ENCODE results near the gene FLVCR2.
"Not testable (repeated sequence)": the region's sequence is repeated elsewhere in the genome, so short reads cannot be mapped to it uniquely, and the experiment has no call there.

FLVCR2 gene

DNA sequence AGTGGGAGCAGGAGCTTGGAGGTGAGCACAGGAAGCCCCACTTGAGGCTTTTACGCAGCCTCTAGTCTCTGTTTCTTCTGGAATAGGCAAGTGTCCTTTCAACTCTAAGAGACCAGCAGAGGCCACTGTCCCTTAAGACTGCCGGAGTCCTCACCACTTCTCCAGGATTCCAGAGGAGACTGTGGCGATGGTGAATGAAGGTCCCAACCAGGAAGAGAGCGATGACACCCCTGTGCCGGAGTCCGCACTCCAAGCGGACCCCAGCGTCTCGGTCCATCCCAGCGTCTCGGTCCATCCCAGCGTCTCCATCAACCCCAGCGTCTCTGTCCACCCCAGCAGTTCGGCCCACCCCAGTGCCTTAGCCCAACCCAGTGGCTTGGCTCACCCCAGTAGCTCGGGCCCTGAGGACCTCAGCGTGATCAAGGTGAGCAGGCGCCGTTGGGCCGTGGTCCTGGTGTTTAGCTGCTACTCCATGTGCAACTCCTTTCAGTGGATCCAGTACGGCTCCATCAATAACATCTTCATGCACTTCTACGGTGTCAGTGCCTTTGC, 442 bp downstream of the FLVCR2 start:
- Histone ChIP-seq H3K36me3 (ENCODE audit: control insufficient read depth, insufficient read depth, low read length) (no peaks in the 10 kb centered on the region), H3K4me1 (ENCODE audit: control insufficient read depth, insufficient read depth, low read length) (peaks cover 18% of the 10 kb centered on the region), H3K9ac (ENCODE audit: low read length) (peak overlapping the region; percentile 47), H3K9me3 (ENCODE audit: control insufficient read depth, low read length) (no peaks in the 10 kb centered on the region), H3K4me3 (ENCODE audit: low read length) (peak overlapping the region; percentile 24), H3K27me3 (ENCODE audit: control insufficient read depth, insufficient read depth, low read length) (peaks cover 20% of the 10 kb centered on the region)

DNA sequence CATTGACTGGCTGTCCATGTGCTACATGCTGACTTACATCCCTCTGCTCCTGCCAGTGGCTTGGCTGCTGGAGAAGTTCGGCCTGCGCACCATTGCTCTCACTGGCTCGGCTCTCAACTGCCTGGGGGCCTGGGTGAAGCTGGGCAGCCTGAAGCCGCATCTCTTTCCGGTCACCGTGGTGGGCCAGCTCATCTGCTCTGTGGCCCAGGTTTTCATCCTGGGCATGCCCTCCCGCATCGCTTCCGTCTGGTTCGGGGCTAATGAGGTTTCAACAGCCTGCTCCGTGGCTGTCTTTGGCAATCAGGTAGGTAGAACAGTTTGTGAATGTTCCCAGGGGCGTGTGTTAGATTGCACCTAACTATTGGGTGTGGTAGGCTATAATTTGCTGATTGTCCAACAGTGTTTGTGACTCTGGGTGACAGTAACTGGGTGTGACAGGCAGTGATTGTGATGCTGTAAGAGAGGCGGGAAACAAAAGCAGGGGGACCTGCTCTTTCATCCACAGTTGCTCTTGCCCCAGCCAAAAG, 981 bp downstream of the FLVCR2 start:
- peak overlapping the region; percentile 24 for H3K4me3 ChIP-seq (ENCODE audit: low read length)
- no peak overlapping the region for H3K9ac ChIP-seq (ENCODE audit: low read length)
- H3K9me3 ChIP-seq (ENCODE audit: control insufficient read depth, low read length), result no peaks in the 10 kb centered on the region
- peaks cover 18% of the 10 kb centered on the region for H3K4me1 ChIP-seq (ENCODE audit: control insufficient read depth, insufficient read depth, low read length)
- H3K27me3 ChIP-seq (ENCODE audit: control insufficient read depth, insufficient read depth, low read length), result peaks cover 20% of the 10 kb centered on the region
- no peaks in the 10 kb centered on the region for H3K36me3 ChIP-seq (ENCODE audit: control insufficient read depth, insufficient read depth, low read length)

DNA sequence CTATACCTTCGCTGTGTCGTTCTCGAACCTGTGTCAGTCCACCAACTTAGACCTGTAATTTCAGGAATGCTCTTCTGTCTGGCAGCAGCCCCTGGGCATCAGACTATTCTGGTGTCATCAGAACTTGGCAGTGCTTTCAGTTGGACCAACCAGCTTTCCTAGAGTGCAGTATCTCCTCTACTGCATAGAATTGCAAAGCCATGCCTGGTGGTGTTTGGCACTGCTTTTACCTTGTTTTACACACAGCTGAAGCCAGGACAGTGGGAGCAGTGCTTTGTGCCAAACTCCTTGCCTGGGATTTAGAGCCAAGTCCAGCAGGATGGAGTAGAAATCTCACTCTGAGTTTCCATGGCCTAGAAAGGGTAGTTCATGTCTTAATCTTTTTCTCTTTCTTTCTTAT, 1.5 kb downstream of the FLVCR2 start:
- Histone ChIP-seq H3K4me1 (ENCODE audit: control insufficient read depth, insufficient read depth, low read length) (peaks cover 18% of the 10 kb centered on the region), H3K27me3 (ENCODE audit: control insufficient read depth, insufficient read depth, low read length) (peaks cover 20% of the 10 kb centered on the region), H3K9me3 (ENCODE audit: control insufficient read depth, low read length) (no peaks in the 10 kb centered on the region), H3K9ac (ENCODE audit: low read length) (no peak overlapping the region), H3K4me3 (ENCODE audit: low read length) (no peak overlapping the region), H3K36me3 (ENCODE audit: control insufficient read depth, insufficient read depth, low read length) (no peaks in the 10 kb centered on the region)

- Histone ChIP-seq H3K36me3 (ENCODE audit: control insufficient read depth, insufficient read depth, low read length) (no peaks in the 10 kb centered on the region), H3K27me3 (ENCODE audit: control insufficient read depth, insufficient read depth, low read length) (peaks cover 4% of the 10 kb centered on the region), H3K9ac (ENCODE audit: low read length) (no peak overlapping the region), H3K9me3 (ENCODE audit: control insufficient read depth, low read length) (no peaks in the 10 kb centered on the region), H3K4me3 (ENCODE audit: low read length) (no peak overlapping the region), H3K4me1 (ENCODE audit: control insufficient read depth, insufficient read depth, low read length) (no peaks in the 10 kb centered on the region)
Measured at GRCh38 chr14:75587388-75587787, 9.0 kb downstream of the FLVCR2 start.

DNA sequence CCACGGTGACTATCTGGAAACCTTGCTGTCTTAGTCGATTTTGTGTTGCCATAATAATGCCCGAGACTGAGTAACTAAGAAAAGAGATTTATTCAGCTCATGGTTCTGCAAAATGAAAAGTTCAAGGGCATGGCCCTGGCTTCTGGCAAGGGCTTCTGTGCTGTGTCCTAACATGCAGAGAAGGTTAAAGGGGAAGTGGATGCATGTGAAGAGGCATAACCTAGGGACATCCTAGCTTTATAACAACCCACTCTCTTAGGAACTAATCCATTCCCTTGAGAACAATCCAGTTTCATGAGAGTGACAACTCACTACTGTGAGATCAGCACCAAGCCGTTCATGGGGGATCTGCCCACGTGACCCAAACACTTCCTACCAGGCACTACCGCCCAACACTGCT, 11.5 kb downstream of the FLVCR2 start:
- Histone ChIP-seq H3K4me3 (ENCODE audit: low read length) (no peak overlapping the region), H3K27me3 (ENCODE audit: control insufficient read depth, insufficient read depth, low read length) (peaks cover 4% of the 10 kb centered on the region), H3K9ac (ENCODE audit: low read length) (no peak overlapping the region), H3K4me1 (ENCODE audit: control insufficient read depth, insufficient read depth, low read length) (no peaks in the 10 kb centered on the region), H3K9me3 (ENCODE audit: control insufficient read depth, low read length) (no peaks in the 10 kb centered on the region), H3K36me3 (ENCODE audit: control insufficient read depth, insufficient read depth, low read length) (no peaks in the 10 kb centered on the region)

- H3K27me3 ChIP-seq (ENCODE audit: control insufficient read depth, insufficient read depth, low read length), result peaks cover 4% of the 10 kb centered on the region
- no peak overlapping the region for H3K9ac ChIP-seq (ENCODE audit: low read length)
- H3K4me1 ChIP-seq (ENCODE audit: control insufficient read depth, insufficient read depth, low read length), result no peaks in the 10 kb centered on the region
- H3K4me3 ChIP-seq (ENCODE audit: low read length), result no peak overlapping the region
- no peaks in the 10 kb centered on the region for H3K9me3 ChIP-seq (ENCODE audit: control insufficient read depth, low read length)
- no peaks in the 10 kb centered on the region for H3K36me3 ChIP-seq (ENCODE audit: control insufficient read depth, insufficient read depth, low read length)
Measured at GRCh38 chr14:75591331-75591946, 13.0 kb downstream of the FLVCR2 start.

- H3K4me1 ChIP-seq (ENCODE audit: control insufficient read depth, insufficient read depth, low read length), result no peaks in the 10 kb centered on the region
- H3K27me3 ChIP-seq (ENCODE audit: control insufficient read depth, insufficient read depth, low read length), result peaks cover 4% of the 10 kb centered on the region
Measured at GRCh38 chr14:75591987-75592575, 13.7 kb downstream of the FLVCR2 start.

GRCh38 chr14:75595226-75595625, 16.8 kb downstream of the FLVCR2 start:
- Histone ChIP-seq H3K9me3 (ENCODE audit: control insufficient read depth, low read length) (no peaks in the 10 kb centered on the region), H3K36me3 (ENCODE audit: control insufficient read depth, insufficient read depth, low read length) (no peaks in the 10 kb centered on the region), H3K4me1 (ENCODE audit: control insufficient read depth, insufficient read depth, low read length) (no peaks in the 10 kb centered on the region), H3K4me3 (ENCODE audit: low read length) (no peak overlapping the region), H3K9ac (ENCODE audit: low read length) (no peak overlapping the region), H3K27me3 (ENCODE audit: control insufficient read depth, insufficient read depth, low read length) (no peaks in the 10 kb centered on the region)

More at GRCh38 chr14:75591987-75592575, 13.7 kb downstream of the FLVCR2 start:
- Histone ChIP-seq H3K36me3 (ENCODE audit: control insufficient read depth, insufficient read depth, low read length) (no peaks in the 10 kb centered on the region), H3K9ac (ENCODE audit: low read length) (no peak overlapping the region), H3K9me3 (ENCODE audit: control insufficient read depth, low read length) (no peaks in the 10 kb centered on the region), H3K4me3 (ENCODE audit: low read length) (no peak overlapping the region)

DNA sequence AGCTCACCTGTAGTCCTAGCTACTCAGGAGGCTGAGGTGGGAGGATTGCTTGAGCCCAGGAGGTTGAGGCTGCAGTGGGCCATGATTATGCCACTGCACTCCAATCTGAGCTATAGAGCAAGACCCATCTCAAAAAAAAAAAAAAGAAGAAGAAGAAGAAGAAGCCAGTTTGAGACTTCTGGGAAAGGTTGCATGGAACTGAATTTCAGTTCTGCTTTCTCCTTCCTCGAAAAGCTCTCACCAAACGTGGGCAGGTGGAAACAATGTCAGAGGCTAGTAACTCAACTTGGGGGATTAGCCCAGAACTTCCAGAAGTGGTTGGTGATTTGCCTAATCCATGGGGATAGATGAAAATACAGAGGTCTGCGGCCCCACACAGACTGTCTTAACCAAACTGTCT, 18.7 kb downstream of the FLVCR2 start:
- no peaks in the 10 kb centered on the region for H3K4me1 ChIP-seq (ENCODE audit: control insufficient read depth, insufficient read depth, low read length)
- no peak overlapping the region for H3K9ac ChIP-seq (ENCODE audit: low read length)
- H3K27me3 ChIP-seq (ENCODE audit: control insufficient read depth, insufficient read depth, low read length), result no peaks in the 10 kb centered on the region
- H3K9me3 ChIP-seq (ENCODE audit: control insufficient read depth, low read length), result no peaks in the 10 kb centered on the region
- H3K4me3 ChIP-seq (ENCODE audit: low read length), result no peak overlapping the region
- no peaks in the 10 kb centered on the region for H3K36me3 ChIP-seq (ENCODE audit: control insufficient read depth, insufficient read depth, low read length)

DNA sequence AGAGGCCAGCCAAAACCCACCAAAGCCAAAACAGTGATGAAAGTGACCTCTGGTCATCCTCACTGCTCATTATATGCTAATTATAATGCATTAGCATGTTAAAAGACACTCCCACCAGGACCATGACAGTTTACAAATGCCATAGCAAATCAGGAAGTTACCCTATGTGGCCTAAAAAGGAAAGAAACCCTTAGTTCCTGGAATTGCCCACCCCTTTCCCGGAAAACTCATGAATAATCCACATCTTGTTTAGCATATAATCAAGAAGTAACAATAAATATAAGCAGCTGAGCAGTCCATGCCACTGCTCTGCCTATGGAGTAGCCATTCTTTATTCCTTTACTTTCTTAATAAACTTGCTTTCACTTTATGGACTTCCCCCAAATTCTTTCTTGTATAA, 21.7 kb downstream of the FLVCR2 start:
- H3K36me3 ChIP-seq (ENCODE audit: control insufficient read depth, insufficient read depth, low read length); H3K9ac ChIP-seq (ENCODE audit: low read length); H3K9me3 ChIP-seq (ENCODE audit: control insufficient read depth, low read length); H3K4me3 ChIP-seq (ENCODE audit: low read length); H3K27me3 ChIP-seq (ENCODE audit: control insufficient read depth, insufficient read depth, low read length); H3K4me1 ChIP-seq (ENCODE audit: control insufficient read depth, insufficient read depth, low read length): not testable (repeated sequence)

GRCh38 chr14:75601061-75601460, 22.6 kb downstream of the FLVCR2 start:
- H3K36me3 ChIP-seq (ENCODE audit: control insufficient read depth, insufficient read depth, low read length); H3K9ac ChIP-seq (ENCODE audit: low read length); H3K9me3 ChIP-seq (ENCODE audit: control insufficient read depth, low read length); H3K4me1 ChIP-seq (ENCODE audit: control insufficient read depth, insufficient read depth, low read length); H3K4me3 ChIP-seq (ENCODE audit: low read length): not testable (repeated sequence)
- peaks cover 17% of the 10 kb centered on the region for H3K27me3 ChIP-seq (ENCODE audit: control insufficient read depth, insufficient read depth, low read length)

- H3K4me3 ChIP-seq (ENCODE audit: low read length), result no peak overlapping the region
- no peaks in the 10 kb centered on the region for H3K36me3 ChIP-seq (ENCODE audit: control insufficient read depth, insufficient read depth, low read length)
- no peak overlapping the region for H3K9ac ChIP-seq (ENCODE audit: low read length)
- peaks cover 18% of the 10 kb centered on the region for H3K27me3 ChIP-seq (ENCODE audit: control insufficient read depth, insufficient read depth, low read length)
- H3K9me3 ChIP-seq (ENCODE audit: control insufficient read depth, low read length), result no peaks in the 10 kb centered on the region
- peaks cover 7% of the 10 kb centered on the region for H3K4me1 ChIP-seq (ENCODE audit: control insufficient read depth, insufficient read depth, low read length)
Measured at GRCh38 chr14:75602503-75602902, 24.1 kb downstream of the FLVCR2 start.

Data from mucosa of stomach (tissue), 1 donor.